ENCODE results near the gene DLST. TPM values are rescaled to one million over a fixed set of nuclear protein-coding genes. Genes with fewer than 3 reads are reported as not detected.

The DLST gene
- total and polyA plus RNA-seq, 12 donors, result 42.0 to 205 (median 146) TPM

DNA sequence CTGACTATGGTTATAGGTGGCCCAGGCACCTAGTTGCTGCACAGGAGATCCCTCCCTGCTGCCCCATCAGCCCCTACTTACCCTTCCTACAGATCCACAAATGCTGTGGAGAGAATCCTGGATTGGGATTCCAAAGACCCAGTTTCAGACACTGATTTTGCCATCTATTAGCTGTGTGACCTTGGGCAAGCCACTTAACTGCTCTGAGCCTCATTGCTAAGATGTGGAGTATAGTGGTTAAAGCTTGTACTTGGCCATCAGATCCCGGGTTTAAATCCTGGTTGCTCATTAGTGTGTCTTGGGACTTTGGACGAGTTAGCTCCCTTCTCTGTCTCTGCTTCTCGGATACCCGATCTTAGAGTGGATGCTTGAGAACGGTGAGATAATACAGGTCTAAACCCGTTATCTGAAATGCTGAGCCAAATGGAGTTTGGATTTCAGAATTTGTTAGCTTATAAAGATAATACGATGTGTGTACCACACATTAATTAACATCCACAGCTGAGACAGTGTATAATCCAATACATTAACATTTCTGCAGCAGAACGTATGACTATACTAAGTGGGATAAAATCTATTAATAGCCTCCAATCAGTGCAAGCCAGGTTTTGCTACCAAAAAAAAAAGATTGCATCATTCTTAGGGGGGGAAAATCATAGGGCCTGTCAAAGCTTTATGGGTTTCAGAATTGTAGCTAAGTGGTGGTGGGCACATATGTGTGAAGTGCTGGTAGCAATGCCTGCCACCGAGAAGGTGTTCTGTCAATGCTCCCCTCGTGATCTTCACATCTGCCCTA lies 21.8 kb upstream of the DLST start:
- no peak overlapping the region for H3K27ac ChIP-seq
- intact Hi-C loops (cut with DNase I), result loop anchor here (5.0 kb wide), 2 partner anchors 47 to 227 kb away; no protein-coding TSS in a partner anchor
- H3K36me3 ChIP-seq (replicated peaks in 1 of 2), result no peaks in the 10 kb centered on the region
- H3K9me3 ChIP-seq (replicated peaks in 1 of 3), result no peaks in the 10 kb centered on the region
- H3K4me3 ChIP-seq, result no peak overlapping the region
- no peaks in the 10 kb centered on the region for H3K27me3 ChIP-seq
- no peak for TF ChIP-seq CTCF (IDR thresholded peaks at IDR 0.05)
- TF ChIP-seq POLR2A (IDR thresholded peaks at IDR 0.05), result no peak
- WGBS, 4 donors, result 52 to 68% (median 60%) methylated on average over 10 of the region's 10 CpGs
- DNase-seq, result no peak
- H3K4me1 ChIP-seq (replicated peaks in 1 of 2), result no peaks in the 10 kb centered on the region

DNA sequence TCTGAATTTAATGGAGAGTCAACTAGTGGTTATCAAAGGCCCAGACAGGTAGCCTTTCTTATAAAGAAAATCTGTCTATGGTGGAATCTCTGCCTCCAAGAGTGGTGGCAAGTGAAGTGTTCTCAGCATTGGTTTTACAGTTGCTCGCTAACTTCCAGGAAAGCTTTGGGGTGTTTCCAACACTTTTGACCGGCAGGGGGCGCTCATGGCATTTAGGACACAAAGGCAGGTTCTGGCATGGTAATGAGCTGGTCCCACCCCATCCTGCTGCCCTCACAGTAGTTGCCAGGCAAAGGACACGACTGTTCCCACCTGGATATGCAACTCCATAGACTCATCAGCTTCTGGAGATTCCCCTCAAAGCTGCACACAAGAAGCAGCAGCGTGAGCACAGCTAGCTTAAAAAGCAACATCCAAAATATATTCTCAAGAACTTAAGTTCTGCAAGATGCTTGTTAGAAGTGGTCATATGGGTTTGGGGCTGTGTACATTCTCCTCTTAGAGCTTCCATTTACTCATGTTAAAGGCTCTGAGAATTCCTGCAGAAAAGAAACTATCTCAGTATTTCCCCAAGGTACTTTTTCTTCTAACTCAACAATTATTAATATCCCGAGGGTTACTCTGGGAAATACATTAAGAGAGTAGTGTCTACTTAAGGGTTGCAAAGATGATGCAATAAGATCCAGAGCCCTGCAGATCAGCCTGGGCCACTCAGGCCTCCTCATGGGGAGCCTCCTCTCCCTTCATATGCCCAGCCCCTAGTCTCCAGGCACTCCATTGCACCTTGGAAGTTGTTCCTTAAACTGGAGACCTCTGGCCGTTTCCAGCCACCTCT lies 20.6 kb upstream of the DLST start:
- no peaks in the 10 kb centered on the region for H3K27me3 ChIP-seq
- no peaks in the 10 kb centered on the region for H3K36me3 ChIP-seq (replicated peaks in 1 of 2)
- H3K27ac ChIP-seq, result no peak overlapping the region
- DNase-seq, result peak; percentile 84 to 98 (median 92)
- 23 to 29% (median 25%) methylated on average over 6 to 7 of the region's 7 CpGs for WGBS, 4 donors
- intact Hi-C loops (cut with DNase I), result loop anchor here (5.0 kb wide), 2 partner anchors 46 to 226 kb away; no protein-coding TSS in a partner anchor
- TF ChIP-seq CTCF (IDR thresholded peaks at IDR 0.05), result peak; percentile 78 to 88 (median 82)
- TF ChIP-seq POLR2A (IDR thresholded peaks at IDR 0.05), result no peak
- no peak overlapping the region for H3K4me3 ChIP-seq
- H3K9me3 ChIP-seq (replicated peaks in 1 of 3), result no peaks in the 10 kb centered on the region
- H3K4me1 ChIP-seq (replicated peaks in 1 of 2), result no peaks in the 10 kb centered on the region

- intact Hi-C loops (cut with DNase I), result loop anchor here (5.0 kb wide), 2 partner anchors 46 to 226 kb away; no protein-coding TSS in a partner anchor
- Histone ChIP-seq H3K4me3 (no peak overlapping the region), H3K4me1 (replicated peaks in 1 of 2) (no peaks in the 10 kb centered on the region), H3K9me3 (replicated peaks in 1 of 3) (no peaks in the 10 kb centered on the region), H3K27me3 (no peaks in the 10 kb centered on the region), H3K27ac (no peak overlapping the region), H3K36me3 (replicated peaks in 1 of 2) (no peaks in the 10 kb centered on the region)
- 59 to 78% (median 69%) methylated on average over 3 of the region's 3 CpGs for WGBS, 4 donors
- DNase-seq, result no peak
- TF ChIP-seq CTCF (IDR thresholded peaks at IDR 0.05) (no peak), POLR2A (IDR thresholded peaks at IDR 0.05) (no peak)
Measured at GRCh38 chr14:74861734-74862090, 20.0 kb upstream of the DLST start.

DNA sequence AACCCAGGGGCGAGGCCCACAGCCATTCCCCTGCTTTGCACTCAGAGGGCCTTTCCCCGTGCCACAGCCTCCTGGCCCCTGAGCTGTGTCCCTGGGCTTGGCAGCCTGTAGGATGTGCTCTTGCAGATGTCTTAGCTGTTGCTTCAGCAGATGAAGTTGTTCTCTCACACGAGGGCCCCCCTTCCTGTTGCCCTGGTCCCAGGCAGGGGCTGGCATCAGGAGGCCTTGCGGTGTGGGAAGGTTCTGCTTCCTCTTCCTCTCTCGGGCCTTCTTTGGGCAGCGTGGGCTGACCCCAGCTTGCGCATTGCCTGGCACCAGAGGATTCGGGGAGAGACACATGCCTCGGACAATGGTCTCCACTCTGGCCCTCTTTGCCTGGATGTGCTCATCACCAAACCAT lies 18.4 kb upstream of the DLST start:
- Histone ChIP-seq H3K27me3 (no peaks in the 10 kb centered on the region), H3K9me3 (replicated peaks in 1 of 3) (no peaks in the 10 kb centered on the region), H3K36me3 (replicated peaks in 1 of 2) (no peaks in the 10 kb centered on the region), H3K4me3 (no peak overlapping the region), H3K27ac (no peak overlapping the region), H3K4me1 (replicated peaks in 1 of 2) (no peaks in the 10 kb centered on the region)
- peak in 1 of 7 donors; percentile 14 for DNase-seq
- 73 to 77% (median 75%) methylated on average over 3 to 9 of the region's 9 CpGs for WGBS, 4 donors
- intact Hi-C loops (cut with DNase I), result loop anchor here (5.0 kb wide), 2 partner anchors 44 to 224 kb away; no protein-coding TSS in a partner anchor
- TF ChIP-seq POLR2A (IDR thresholded peaks at IDR 0.05), result no peak
- TF ChIP-seq CTCF (IDR thresholded peaks at IDR 0.05), result no peak

All from adrenal gland (tissue), 12 donors.